GM21515 (cell line): ENCODE measurements around the gene PTPRE.

Experiments
- ATAC-seq: cut with Tn5 transposase; IDR thresholded peaks from one replicate; pipeline ENCODE4 v1.9.1; 2021; ENCODE audit not compliant: unreplicated experiment

PTPRE gene

GRCh38 chr10:127923646-127924045 lies 16.7 kb downstream of the PTPRE start:
- no peak for ATAC-seq

GRCh38 chr10:127925471-127926207 lies 18.7 kb downstream of the PTPRE start:
- no peak for ATAC-seq

- ATAC-seq: no peak
Measured at GRCh38 chr10:127926455-127926854, 19.6 kb downstream of the PTPRE start.

- ATAC-seq: no peak
Measured at GRCh38 chr10:127928021-127928806, 21.3 kb downstream of the PTPRE start.

- no peak for ATAC-seq
Measured at GRCh38 chr10:127932521-127933270, 25.8 kb downstream of the PTPRE start.

GRCh38 chr10:127933271-127933670 lies 26.4 kb downstream of the PTPRE start:
- no peak for ATAC-seq

- ATAC-seq: no peak
Measured at GRCh38 chr10:127934383-127934782, 27.5 kb downstream of the PTPRE start.

GRCh38 chr10:127935071-127935561 lies 28.2 kb downstream of the PTPRE start:
- no peak for ATAC-seq

GRCh38 chr10:127937069-127937468 lies 30.2 kb downstream of the PTPRE start:
- no peak for ATAC-seq

- ATAC-seq: no peak
Measured at GRCh38 chr10:127937915-127938463, 31.1 kb downstream of the PTPRE start.

GRCh38 chr10:127939786-127940330 lies 33.0 kb downstream of the PTPRE start:
- no peak for ATAC-seq

- no peak for ATAC-seq
Measured at GRCh38 chr10:127940866-127941640, 34.1 kb downstream of the PTPRE start.

- ATAC-seq: no peak
Measured at GRCh38 chr10:127942811-127943210, 35.9 kb downstream of the PTPRE start.

- no peak for ATAC-seq
Measured at GRCh38 chr10:127943336-127943910, 36.5 kb downstream of the PTPRE start.

- no peak for ATAC-seq
Measured at GRCh38 chr10:127944256-127944655, 37.4 kb downstream of the PTPRE start.

- ATAC-seq: no peak
Measured at GRCh38 chr10:127945341-127945758, 38.4 kb downstream of the PTPRE start.

GRCh38 chr10:127945948-127946711 lies 39.2 kb downstream of the PTPRE start:
- no peak for ATAC-seq

- ATAC-seq: no peak
Measured at GRCh38 chr10:127947211-127947610, 40.3 kb downstream of the PTPRE start.

- no peak for ATAC-seq
Measured at GRCh38 chr10:127948791-127949190, 41.9 kb downstream of the PTPRE start.
